Suprapubic skin (tissue), 4 donors: ENCODE results near the gene SPATA4. TPM values are rescaled to one million over a fixed set of nuclear protein-coding genes. Genes with fewer than 3 reads are reported as not detected.

Source experiments
- DNase-seq, 2 donors: peaks; one replicate each; pipeline ENCODE4 v3.0.0-alpha.2; 2019; ENCODE audit warnings: low spot score in 2 of 2
- H3K27ac ChIP-seq: fragments of 200-600 bp; sonication (generic); one replicate; pipeline ENCODE4 v1.5.1; 2019
- H3K27me3 ChIP-seq: fragments of 200-600 bp; sonication (generic); one replicate; pipeline ENCODE4 v1.5.1; 2019
- H3K36me3 ChIP-seq: fragments of 200-600 bp; sonication (generic); one replicate; pipeline ENCODE4 v1.5.1; 2019
- H3K4me1 ChIP-seq: fragments of 200-600 bp; sonication (generic); one replicate; pipeline ENCODE4 v1.5.1; 2019
- H3K4me3 ChIP-seq: fragments of 200-600 bp; sonication (generic); one replicate; pipeline ENCODE4 v1.5.1; 2019; ENCODE audit warnings: mild to moderate bottlenecking
- H3K9me3 ChIP-seq: fragments of 200-600 bp; sonication (generic); one replicate; pipeline ENCODE4 v1.5.1; 2019
- CTCF ChIP-seq, 2 donors: fragments of 200-600 bp in 1 of 2; fragments of 450-650 bp in 1 of 2; sonication (generic) in 1 of 2; IDR thresholded peaks; one replicate each; pipeline ENCODE4 v1.5.1; 2016 to 2019; ENCODE audit warnings: antibody characterized with exemption in 2 of 2, mild to moderate bottlenecking in 1 of 2, moderate library complexity in 1 of 2
- EP300 ChIP-seq: sonication (generic); formaldehyde crosslinking; IDR thresholded peaks from one replicate; pipeline ENCODE4 v1.6.1; 2017; ENCODE audit warnings: antibody characterized with exemption
- POLR2A ChIP-seq, 2 donors: fragments of 450-650 bp; IDR thresholded peaks; one replicate each; pipeline ENCODE4 v1.6.1; 2017; ENCODE audit warnings: antibody characterized with exemption in 2 of 2, mild to moderate bottlenecking in 2 of 2, moderate library complexity in 2 of 2
- POLR2AphosphoS5 ChIP-seq, 3 donors: sonication (generic); formaldehyde crosslinking; IDR thresholded peaks; one replicate each; pipeline ENCODE4 v1.6.1; 2017; ENCODE audit warnings: antibody characterized with exemption in 3 of 3
- WGBS: methylation state at CpG from one replicate; pipeline ENCODE4 v1.1.5; 2018; 5-methylcytosine and 5-hydroxymethylcytosine counted together
- total RNA-seq, 4 donors: library from RNA; depleted of rRNA; stranded (reverse); fragments of >200 nt; gene quantifications; one replicate each; pipeline ENCODE4 v1.1.0, GENCODE V29; 2016

The SPATA4 gene
- total RNA-seq, 4 donors from 2014 or later = 0.57 TPM; not detected in 3

GRCh38 chr4:176205299-176205698, 9.9 kb upstream of the SPATA4 start:
- no peaks in the 10 kb centered on the region for H3K9me3 ChIP-seq
- H3K4me1 ChIP-seq = no peaks in the 10 kb centered on the region
- no peak overlapping the region for H3K4me3 ChIP-seq
- TF ChIP-seq EP300 (no peak), POLR2AphosphoS5 (IDR thresholded peaks at IDR 0.05) (no peak), CTCF (IDR thresholded peaks at IDR 0.05) (no peak), POLR2A (IDR thresholded peaks at IDR 0.05) (no peak)
- H3K36me3 ChIP-seq = no peaks in the 10 kb centered on the region
- WGBS = 43% methylated on average over 4 of the region's 4 CpGs
- DNase-seq = no peak
- H3K27me3 ChIP-seq = peaks cover 11% of the 10 kb centered on the region
- no peak overlapping the region for H3K27ac ChIP-seq

- H3K9me3 ChIP-seq = no peaks in the 10 kb centered on the region
- no peak for DNase-seq
- WGBS = 64% methylated on average over 8 of the region's 8 CpGs
- H3K4me3 ChIP-seq = no peak overlapping the region
- no peak overlapping the region for H3K27ac ChIP-seq
- no peaks in the 10 kb centered on the region for H3K36me3 ChIP-seq
- H3K27me3 ChIP-seq = peaks cover 3% of the 10 kb centered on the region
- no peak for TF ChIP-seq CTCF (IDR thresholded peaks at IDR 0.05)
- TF ChIP-seq POLR2A (IDR thresholded peaks at IDR 0.05) = no peak
- no peak for TF ChIP-seq EP300
- no peak for TF ChIP-seq POLR2AphosphoS5 (IDR thresholded peaks at IDR 0.05)
- peaks cover 5% of the 10 kb centered on the region for H3K4me1 ChIP-seq
Measured at GRCh38 chr4:176198316-176198903, 3.0 kb upstream of the SPATA4 start.

- DNase-seq = no peak
- 65% methylated on average over 3 of the region's 3 CpGs for WGBS
- Histone ChIP-seq H3K36me3 (no peaks in the 10 kb centered on the region), H3K27ac (no peak overlapping the region), H3K4me3 (no peak overlapping the region), H3K9me3 (no peaks in the 10 kb centered on the region), H3K27me3 (no peaks in the 10 kb centered on the region), H3K4me1 (peaks cover 5% of the 10 kb centered on the region)
- no peak for TF ChIP-seq POLR2AphosphoS5 (IDR thresholded peaks at IDR 0.05)
- no peak for TF ChIP-seq POLR2A (IDR thresholded peaks at IDR 0.05)
- TF ChIP-seq CTCF (IDR thresholded peaks at IDR 0.05) = no peak
- TF ChIP-seq EP300 = no peak
Measured at GRCh38 chr4:176193938-176194337, 1.4 kb downstream of the SPATA4 start.

- Histone ChIP-seq H3K4me1 (peaks cover 5% of the 10 kb centered on the region), H3K36me3 (no peaks in the 10 kb centered on the region), H3K27ac (no peak overlapping the region), H3K4me3 (no peak overlapping the region), H3K9me3 (no peaks in the 10 kb centered on the region), H3K27me3 (no peaks in the 10 kb centered on the region)
- TF ChIP-seq EP300 = no peak
- no peak for TF ChIP-seq POLR2AphosphoS5 (IDR thresholded peaks at IDR 0.05)
- no peak for TF ChIP-seq CTCF (IDR thresholded peaks at IDR 0.05)
- TF ChIP-seq POLR2A (IDR thresholded peaks at IDR 0.05) = no peak
- WGBS = 20% methylated on average over 4 of the region's 4 CpGs
- DNase-seq = no peak
Measured at GRCh38 chr4:176193126-176193525, 2.3 kb downstream of the SPATA4 start.

GRCh38 chr4:176191974-176192373, 3.4 kb downstream of the SPATA4 start:
- 38% methylated on average over 1 of the region's 1 CpG for WGBS
- no peak for DNase-seq
- no peak overlapping the region for H3K27ac ChIP-seq

More at GRCh38 chr4:176191974-176192373, 3.4 kb downstream of the SPATA4 start:
- Histone ChIP-seq H3K9me3 (no peaks in the 10 kb centered on the region), H3K36me3 (no peaks in the 10 kb centered on the region), H3K27me3 (no peaks in the 10 kb centered on the region), H3K4me1 (peaks cover 5% of the 10 kb centered on the region), H3K4me3 (no peak overlapping the region)
- TF ChIP-seq EP300 (no peak), POLR2A (IDR thresholded peaks at IDR 0.05) (no peak), CTCF (IDR thresholded peaks at IDR 0.05) (no peak), POLR2AphosphoS5 (IDR thresholded peaks at IDR 0.05) (no peak)
